ENCODE results near the gene CYP4F8. TPM values are rescaled to one million over a fixed set of nuclear protein-coding genes. Genes with fewer than 3 reads are reported as not detected.
"Not testable (repeated sequence)": the region's sequence is repeated elsewhere in the genome, so short reads cannot be mapped to it uniquely, and the experiment has no call there.

CYP4F8 gene
- total RNA-seq, 2 experiments from 2014 or later, result not detected

DNA sequence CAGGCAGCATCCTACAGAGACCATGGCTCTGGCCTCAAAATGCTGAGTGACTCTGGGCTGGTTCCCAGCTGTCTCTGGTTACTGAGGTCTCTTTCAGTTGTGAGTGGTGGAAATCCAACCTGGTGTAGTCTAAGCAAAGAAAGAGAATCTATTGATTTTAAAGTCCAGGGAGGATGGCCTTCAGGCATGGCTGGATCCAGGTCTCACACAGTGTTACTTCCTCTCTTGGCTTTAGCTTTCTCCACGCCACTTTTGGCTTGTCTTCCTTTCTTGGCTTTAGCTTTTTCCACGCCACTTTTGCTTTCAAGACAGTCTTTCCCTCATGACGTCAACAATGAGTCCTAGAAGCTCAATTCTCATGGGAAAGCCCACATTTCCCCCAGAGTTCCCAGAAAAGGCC lies 29.8 kb downstream of the CYP4F8 start:
- Histone ChIP-seq H3K4me1 (ENCODE audit: insufficient read depth, low read length, poor library complexity, severe bottlenecking) (no peaks in the 10 kb centered on the region), H4K20me1 (ENCODE audit: insufficient read depth, low read length) (no peaks in the 10 kb centered on the region), H3K79me2 (ENCODE audit: insufficient read depth, low read depth, low read length) (no peaks in the 10 kb centered on the region), H3K9me2 (ENCODE audit: insufficient read depth, low read length) (no peaks in the 10 kb centered on the region), H3K4me3 (ENCODE audit: low read depth, low read length, poor library complexity, severe bottlenecking) (no peak overlapping the region), H2AFZ (ENCODE audit: low read length) (no peak overlapping the region), H3K4me2 (ENCODE audit: low read length) (no peak overlapping the region), H3K27ac (ENCODE audit: low read depth, low read length, poor library complexity, severe bottlenecking) (no peak overlapping the region), H3K9me3 (ENCODE audit: low read length) (no peaks in the 10 kb centered on the region), H3K36me3 (ENCODE audit: insufficient read depth, low read length) (no peaks in the 10 kb centered on the region)
- ChIA-PET POLR2A (no interaction called here), CTCF (ENCODE audit: unreplicated experiment) (no interaction called here)
- TF ChIP-seq, protein P1, sequence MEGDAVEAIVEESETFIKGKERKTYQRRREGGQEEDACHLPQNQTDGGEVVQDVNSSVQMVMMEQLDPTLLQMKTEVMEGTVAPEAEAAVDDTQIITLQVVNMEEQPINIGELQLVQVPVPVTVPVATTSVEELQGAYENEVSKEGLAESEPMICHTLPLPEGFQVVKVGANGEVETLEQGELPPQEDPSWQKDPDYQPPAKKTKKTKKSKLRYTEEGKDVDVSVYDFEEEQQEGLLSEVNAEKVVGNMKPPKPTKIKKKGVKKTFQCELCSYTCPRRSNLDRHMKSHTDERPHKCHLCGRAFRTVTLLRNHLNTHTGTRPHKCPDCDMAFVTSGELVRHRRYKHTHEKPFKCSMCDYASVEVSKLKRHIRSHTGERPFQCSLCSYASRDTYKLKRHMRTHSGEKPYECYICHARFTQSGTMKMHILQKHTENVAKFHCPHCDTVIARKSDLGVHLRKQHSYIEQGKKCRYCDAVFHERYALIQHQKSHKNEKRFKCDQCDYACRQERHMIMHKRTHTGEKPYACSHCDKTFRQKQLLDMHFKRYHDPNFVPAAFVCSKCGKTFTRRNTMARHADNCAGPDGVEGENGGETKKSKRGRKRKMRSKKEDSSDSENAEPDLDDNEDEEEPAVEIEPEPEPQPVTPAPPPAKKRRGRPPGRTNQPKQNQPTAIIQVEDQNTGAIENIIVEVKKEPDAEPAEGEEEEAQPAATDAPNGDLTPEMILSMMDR (conservative IDR thresholded peaks at IDR 0.05; ENCODE audit: low read length), result no peak
- TF ChIP-seq EZH2phosphoT487 (IDR thresholded peaks at IDR 0.05; ENCODE audit: borderline replicate concordance, low read depth, low read length), result no peak
- DNase-seq (ENCODE audit: low spot score), result no peak
- BruUV-seq (replicated peaks), result no TSS peak
- intact Hi-C loops (cut with micrococcal nuclease; ENCODE audit: unreplicated experiment), result no loop called here

- Histone ChIP-seq H3K9me3 (ENCODE audit: low read length) (no peaks in the 10 kb centered on the region), H3K36me3 (ENCODE audit: insufficient read depth, low read length) (no peaks in the 10 kb centered on the region), H2AFZ (ENCODE audit: low read length) (no peak overlapping the region), H3K4me2 (ENCODE audit: low read length) (no peak overlapping the region), H4K20me1 (ENCODE audit: insufficient read depth, low read length) (no peaks in the 10 kb centered on the region), H3K79me2 (ENCODE audit: insufficient read depth, low read depth, low read length) (no peaks in the 10 kb centered on the region), H3K4me3 (ENCODE audit: low read depth, low read length, poor library complexity, severe bottlenecking) (no peak overlapping the region), H3K9me2 (ENCODE audit: insufficient read depth, low read length) (no peaks in the 10 kb centered on the region), H3K4me1 (ENCODE audit: insufficient read depth, low read length, poor library complexity, severe bottlenecking) (no peaks in the 10 kb centered on the region), H3K27ac (ENCODE audit: low read depth, low read length, poor library complexity, severe bottlenecking) (no peak overlapping the region)
- ChIA-PET CTCF (ENCODE audit: unreplicated experiment) (no interaction called here), POLR2A (no interaction called here)
- no TSS peak for BruUV-seq (replicated peaks)
- intact Hi-C loops (cut with micrococcal nuclease; ENCODE audit: unreplicated experiment), result no loop called here
- no peak for DNase-seq (ENCODE audit: low spot score)
- TF ChIP-seq EZH2phosphoT487 (IDR thresholded peaks at IDR 0.05; ENCODE audit: borderline replicate concordance, low read depth, low read length), result no peak
- TF ChIP-seq, protein P1 (conservative IDR thresholded peaks at IDR 0.05; ENCODE audit: low read length), result no peak
Observed at GRCh38 chr19:15649526-15649925, 34.5 kb downstream of the CYP4F8 start.

- H4K20me1 ChIP-seq (ENCODE audit: insufficient read depth, low read length); H3K36me3 ChIP-seq (ENCODE audit: insufficient read depth, low read length); CTCF ChIA-PET (ENCODE audit: unreplicated experiment); H2AFZ ChIP-seq (ENCODE audit: low read length); H3K79me2 ChIP-seq (ENCODE audit: insufficient read depth, low read depth, low read length); POLR2A ChIA-PET; H3K4me2 ChIP-seq (ENCODE audit: low read length); H3K4me3 ChIP-seq (ENCODE audit: low read depth, low read length, poor library complexity, severe bottlenecking); H3K9me3 ChIP-seq (ENCODE audit: low read length); BruUV-seq (replicated peaks); H3K9me2 ChIP-seq (ENCODE audit: insufficient read depth, low read length); H3K4me1 ChIP-seq (ENCODE audit: insufficient read depth, low read length, poor library complexity, severe bottlenecking); intact Hi-C loops (cut with micrococcal nuclease; ENCODE audit: unreplicated experiment); DNase-seq (ENCODE audit: low spot score); H3K27ac ChIP-seq (ENCODE audit: low read depth, low read length, poor library complexity, severe bottlenecking): not testable (repeated sequence)
Observed at GRCh38 chr19:15650123-15650522, 35.1 kb downstream of the CYP4F8 start.
